HCT116 (cell line): ENCODE data around the gene CLDN1.

ENCODE experiments used
- ELF1 ChIP-seq: IDR thresholded peaks from 2 replicates; pipeline ENCODE4 v1.6.1; 2012; ENCODE audit warnings: low read depth, borderline replicate concordance
- JUND ChIP-seq: IDR thresholded peaks from 2 replicates; pipeline ENCODE4 v1.6.1; 2012
- POLR2A ChIP-seq: IDR thresholded peaks from 2 replicates; pipeline ENCODE4 v1.7.0; 2011; ENCODE audit warnings: borderline replicate concordance; ENCODE audit not compliant: insufficient read depth, insufficient read length; ENCODE audit errors: extremely low read depth
- POLR2AphosphoS5 ChIP-seq: IDR thresholded peaks from 2 replicates; pipeline ENCODE4 v1.6.1; 2011; ENCODE audit warnings: mild to moderate bottlenecking, low read depth, low read length, moderate library complexity
- RAD21 ChIP-seq: IDR thresholded peaks from 2 replicates; pipeline ENCODE4 v1.6.1; 2012; ENCODE audit warnings: low read depth, mild to moderate bottlenecking
- REST ChIP-seq: IDR thresholded peaks from 2 replicates; pipeline ENCODE4 v1.6.1; 2012; ENCODE audit warnings: low read depth
- SIN3A ChIP-seq: IDR thresholded peaks from 2 replicates; pipeline ENCODE4 v1.6.1; 2012; ENCODE audit warnings: low read depth
- SP1 ChIP-seq: IDR thresholded peaks from 2 replicates; pipeline ENCODE4 v1.6.1; 2012; ENCODE audit warnings: low read depth
- TCF7L2 ChIP-seq: IDR thresholded peaks from 2 replicates; pipeline ENCODE4 v1.7.0; 2011; ENCODE audit warnings: borderline replicate concordance, inconsistent platforms; ENCODE audit not compliant: insufficient read depth, insufficient read length; ENCODE audit errors: extremely low read depth
- TF ChIP-seq, protein P1 (sequence below), 3 experiments: fragments of 200-600 bp in 1 of 3; sonication (generic) in 1 of 3; IDR thresholded peaks in 2 of 3; conservative IDR thresholded peaks in 1 of 3; 2 replicates each; pipeline ENCODE4 v1.5.1; 2012 to 2017; ENCODE audit warnings: low read depth in 2 of 3, low read length in 2 of 3, antibody characterized with exemption in 1 of 3, borderline replicate concordance in 1 of 3, control low read depth in 1 of 3, mild to moderate bottlenecking in 1 of 3, mixed read lengths in 1 of 3, mixed run types in 1 of 3, moderate library complexity in 1 of 3; ENCODE audit not compliant: insufficient read depth in 1 of 3

DNA sequence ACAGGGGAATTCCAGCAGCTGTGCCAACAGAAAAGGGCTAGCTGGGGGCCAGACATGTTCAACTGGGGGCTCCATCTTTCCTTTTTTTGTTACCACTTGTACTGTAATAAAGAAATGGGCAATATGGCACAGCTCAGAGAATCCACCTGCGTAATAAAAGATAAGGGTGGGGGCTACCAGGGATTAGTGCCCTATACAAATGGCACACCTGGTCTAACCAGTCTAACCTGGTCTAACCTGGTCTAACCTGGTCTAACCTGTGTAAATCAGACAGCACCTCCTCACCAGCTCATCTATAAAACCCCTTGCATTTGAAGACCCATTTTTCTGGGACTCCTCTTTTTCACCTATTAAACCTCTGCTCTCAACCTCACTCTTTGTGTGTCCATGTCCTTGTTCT lies 39.5 kb upstream of the CLDN1 start:
- TF ChIP-seq, protein P1, sequence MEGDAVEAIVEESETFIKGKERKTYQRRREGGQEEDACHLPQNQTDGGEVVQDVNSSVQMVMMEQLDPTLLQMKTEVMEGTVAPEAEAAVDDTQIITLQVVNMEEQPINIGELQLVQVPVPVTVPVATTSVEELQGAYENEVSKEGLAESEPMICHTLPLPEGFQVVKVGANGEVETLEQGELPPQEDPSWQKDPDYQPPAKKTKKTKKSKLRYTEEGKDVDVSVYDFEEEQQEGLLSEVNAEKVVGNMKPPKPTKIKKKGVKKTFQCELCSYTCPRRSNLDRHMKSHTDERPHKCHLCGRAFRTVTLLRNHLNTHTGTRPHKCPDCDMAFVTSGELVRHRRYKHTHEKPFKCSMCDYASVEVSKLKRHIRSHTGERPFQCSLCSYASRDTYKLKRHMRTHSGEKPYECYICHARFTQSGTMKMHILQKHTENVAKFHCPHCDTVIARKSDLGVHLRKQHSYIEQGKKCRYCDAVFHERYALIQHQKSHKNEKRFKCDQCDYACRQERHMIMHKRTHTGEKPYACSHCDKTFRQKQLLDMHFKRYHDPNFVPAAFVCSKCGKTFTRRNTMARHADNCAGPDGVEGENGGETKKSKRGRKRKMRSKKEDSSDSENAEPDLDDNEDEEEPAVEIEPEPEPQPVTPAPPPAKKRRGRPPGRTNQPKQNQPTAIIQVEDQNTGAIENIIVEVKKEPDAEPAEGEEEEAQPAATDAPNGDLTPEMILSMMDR (IDR thresholded peaks at IDR 0.05 in 2 of 3, conservative IDR thresholded peaks at IDR 0.05 in 1 of 3; ENCODE audit: borderline replicate concordance in 1 of 3, insufficient read depth in 1 of 3, low read depth in 2 of 3, low read length in 2 of 3), result no peak
- no peak for TF ChIP-seq SIN3A
- TF ChIP-seq POLR2AphosphoS5, result no peak
- TF ChIP-seq RAD21, result no peak
- TF ChIP-seq ELF1, result no peak
- no peak for TF ChIP-seq POLR2A
- no peak for TF ChIP-seq SP1
- TF ChIP-seq JUND, result no peak
- no peak for TF ChIP-seq TCF7L2
- TF ChIP-seq REST, result no peak
